GM10266 (cell line): ENCODE data around the gene RGS13.

ENCODE experiments used
- DNase-seq: peaks from one replicate; pipeline ENCODE4 v3.0.0; 2012; ENCODE audit errors: extremely low spot score
- CTCF ChIP-seq: IDR thresholded peaks from 2 replicates; pipeline ENCODE4 v1.5.1; 2012; ENCODE audit warnings: mild to moderate bottlenecking, low read depth; ENCODE audit not compliant: control insufficient read depth, insufficient read depth; ENCODE audit errors: missing control alignments

RGS13 gene

GRCh38 chr1:192595299-192595698, 40.6 kb upstream of the RGS13 start:
- no peak for TF ChIP-seq CTCF
- no peak for DNase-seq

- no peak for DNase-seq
- TF ChIP-seq CTCF, result no peak
Observed at GRCh38 chr1:192598589-192598988, 37.4 kb upstream of the RGS13 start.

GRCh38 chr1:192600275-192600674, 35.7 kb upstream of the RGS13 start:
- no peak for TF ChIP-seq CTCF
- no peak for DNase-seq

GRCh38 chr1:192601143-192601542, 34.8 kb upstream of the RGS13 start:
- no peak for DNase-seq
- no peak for TF ChIP-seq CTCF

GRCh38 chr1:192601567-192601966, 34.4 kb upstream of the RGS13 start:
- no peak for TF ChIP-seq CTCF
- no peak for DNase-seq

- TF ChIP-seq CTCF, result no peak
- DNase-seq, result no peak
Observed at GRCh38 chr1:192602757-192603156, 33.2 kb upstream of the RGS13 start.

- TF ChIP-seq CTCF, result no peak
- no peak for DNase-seq
Observed at GRCh38 chr1:192603218-192603787, 32.6 kb upstream of the RGS13 start.
